ENCODE results near the gene BTBD9.

DNA sequence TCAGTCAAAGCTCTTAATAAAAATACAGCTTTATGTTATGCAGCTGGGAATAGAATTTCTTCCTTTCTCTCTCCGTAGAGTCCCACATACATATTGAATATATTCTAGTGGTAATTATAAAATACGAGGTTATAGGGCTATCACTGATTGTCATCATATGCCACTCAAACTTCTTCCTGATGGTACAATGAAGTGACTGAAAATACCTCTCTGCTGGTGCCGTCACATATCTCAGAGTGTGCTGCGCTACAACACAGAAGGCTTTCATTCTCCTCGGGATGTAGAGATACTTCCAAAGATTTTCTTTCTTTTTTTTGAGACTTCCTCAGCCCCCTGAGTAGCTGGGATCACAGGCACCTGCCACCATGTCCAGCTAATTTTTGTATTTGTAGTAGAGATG, 249.9 kb downstream of the BTBD9 start:
- TF ChIP-seq POLR2AphosphoS5 (IDR thresholded peaks at IDR 0.05) = no peak
- TF ChIP-seq, protein P1, sequence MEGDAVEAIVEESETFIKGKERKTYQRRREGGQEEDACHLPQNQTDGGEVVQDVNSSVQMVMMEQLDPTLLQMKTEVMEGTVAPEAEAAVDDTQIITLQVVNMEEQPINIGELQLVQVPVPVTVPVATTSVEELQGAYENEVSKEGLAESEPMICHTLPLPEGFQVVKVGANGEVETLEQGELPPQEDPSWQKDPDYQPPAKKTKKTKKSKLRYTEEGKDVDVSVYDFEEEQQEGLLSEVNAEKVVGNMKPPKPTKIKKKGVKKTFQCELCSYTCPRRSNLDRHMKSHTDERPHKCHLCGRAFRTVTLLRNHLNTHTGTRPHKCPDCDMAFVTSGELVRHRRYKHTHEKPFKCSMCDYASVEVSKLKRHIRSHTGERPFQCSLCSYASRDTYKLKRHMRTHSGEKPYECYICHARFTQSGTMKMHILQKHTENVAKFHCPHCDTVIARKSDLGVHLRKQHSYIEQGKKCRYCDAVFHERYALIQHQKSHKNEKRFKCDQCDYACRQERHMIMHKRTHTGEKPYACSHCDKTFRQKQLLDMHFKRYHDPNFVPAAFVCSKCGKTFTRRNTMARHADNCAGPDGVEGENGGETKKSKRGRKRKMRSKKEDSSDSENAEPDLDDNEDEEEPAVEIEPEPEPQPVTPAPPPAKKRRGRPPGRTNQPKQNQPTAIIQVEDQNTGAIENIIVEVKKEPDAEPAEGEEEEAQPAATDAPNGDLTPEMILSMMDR (IDR thresholded peaks at IDR 0.05) = no peak
- TF ChIP-seq EP300 (IDR thresholded peaks at IDR 0.05; ENCODE audit: low read depth) = no peak
- TF ChIP-seq POLR2A (IDR thresholded peaks at IDR 0.05) = no peak

Measured in transverse colon (tissue), 4 donors.